ENCODE results near the gene PILRA.
"Not testable (repeated sequence)": the region's sequence is repeated elsewhere in the genome, so short reads cannot be mapped to it uniquely, and the experiment has no call there.

PILRA gene

DNA sequence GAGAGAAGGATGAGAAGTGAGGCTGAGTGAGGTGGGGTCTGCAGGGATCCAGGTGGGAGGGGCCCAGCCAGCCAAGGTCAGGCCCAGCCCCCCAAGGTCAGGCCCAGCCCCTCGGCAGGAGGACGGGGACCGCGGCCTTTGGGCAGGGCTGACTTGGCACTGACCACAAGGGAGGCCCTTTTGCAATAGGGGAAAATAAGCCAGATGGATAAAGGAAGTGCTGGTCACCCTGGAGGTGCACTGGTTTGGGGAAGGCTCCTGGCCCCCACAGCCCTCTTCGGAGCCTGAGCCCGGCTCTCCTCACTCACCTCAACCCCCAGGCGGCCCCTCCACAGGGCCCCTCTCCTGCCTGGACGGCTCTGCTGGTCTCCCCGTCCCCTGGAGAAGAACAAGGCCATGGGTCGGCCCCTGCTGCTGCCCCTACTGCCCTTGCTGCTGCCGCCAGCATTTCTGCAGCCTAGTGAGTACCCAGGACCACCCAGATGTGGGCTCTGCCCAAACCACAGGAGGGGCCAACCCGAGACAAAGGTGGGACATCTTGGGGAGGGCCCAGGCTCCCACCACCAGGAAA lies at the start of gene PILRA:
TSS of gene PILRA (plus strand) at position 227 of the 571 bp plus-strand sequence. CDS start at position 397, 170 bp downstream.
- DNase-seq = no peak

DNA sequence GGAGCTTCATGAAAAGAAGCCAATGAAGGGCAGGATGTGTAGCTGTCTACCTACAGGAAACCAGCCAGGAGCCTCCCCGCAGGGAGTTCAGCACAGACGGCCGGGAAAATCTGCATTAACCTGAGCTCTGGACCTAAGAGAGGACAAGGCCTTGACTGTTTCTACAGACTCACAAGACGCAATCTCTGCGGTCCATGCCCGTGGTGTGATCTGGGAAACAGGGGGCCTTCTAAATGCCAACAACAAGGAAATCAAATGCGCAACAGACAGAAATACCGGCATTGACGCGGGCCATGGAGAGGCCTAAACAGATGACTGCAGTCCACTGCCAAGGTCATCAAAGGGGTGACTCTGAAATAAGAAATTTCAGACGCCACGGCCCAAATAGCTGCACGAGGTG lies 49.1 kb upstream of the PILRA start:
- DNase-seq = not testable (repeated sequence)

DNA sequence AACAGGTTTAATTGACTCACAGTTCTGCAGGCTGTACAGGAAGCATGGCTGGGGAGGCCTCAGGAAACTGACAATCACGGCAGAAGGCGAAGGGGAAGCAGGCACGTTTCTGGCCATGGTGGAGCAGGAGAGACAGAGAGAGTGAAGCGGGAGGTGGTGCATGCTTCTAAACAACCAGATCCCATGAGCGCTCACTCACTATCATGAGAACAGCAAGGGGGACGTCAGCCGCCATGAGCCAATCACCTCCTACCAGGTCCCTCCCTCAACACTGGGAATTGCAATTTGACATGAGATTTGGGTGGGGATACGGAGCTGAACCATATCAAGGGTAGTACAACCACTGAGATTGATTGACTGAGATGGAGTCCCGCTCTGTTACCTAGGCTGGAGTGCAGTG lies 47.6 kb upstream of the PILRA start:
- not testable (repeated sequence) for DNase-seq

DNA sequence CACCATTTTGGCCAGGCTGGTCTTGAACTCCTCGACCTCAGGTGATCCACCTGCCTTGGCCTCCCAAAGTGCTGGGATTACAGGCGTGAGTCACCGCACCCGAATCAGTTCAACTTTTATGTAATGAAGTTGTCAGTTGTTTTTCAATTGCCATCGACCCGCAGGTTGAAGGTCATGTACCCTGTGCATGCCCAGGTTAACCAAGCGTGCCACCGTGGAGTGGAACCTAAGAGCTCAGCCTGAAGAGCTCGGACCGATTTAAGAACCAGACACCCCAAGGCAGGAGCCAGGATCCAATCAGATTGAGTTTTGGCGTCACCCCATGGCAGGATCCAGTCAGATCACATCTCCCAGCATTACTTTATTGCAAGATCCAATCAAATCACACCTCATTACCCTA lies 46.4 kb upstream of the PILRA start:
- DNase-seq = not testable (repeated sequence)

DNA sequence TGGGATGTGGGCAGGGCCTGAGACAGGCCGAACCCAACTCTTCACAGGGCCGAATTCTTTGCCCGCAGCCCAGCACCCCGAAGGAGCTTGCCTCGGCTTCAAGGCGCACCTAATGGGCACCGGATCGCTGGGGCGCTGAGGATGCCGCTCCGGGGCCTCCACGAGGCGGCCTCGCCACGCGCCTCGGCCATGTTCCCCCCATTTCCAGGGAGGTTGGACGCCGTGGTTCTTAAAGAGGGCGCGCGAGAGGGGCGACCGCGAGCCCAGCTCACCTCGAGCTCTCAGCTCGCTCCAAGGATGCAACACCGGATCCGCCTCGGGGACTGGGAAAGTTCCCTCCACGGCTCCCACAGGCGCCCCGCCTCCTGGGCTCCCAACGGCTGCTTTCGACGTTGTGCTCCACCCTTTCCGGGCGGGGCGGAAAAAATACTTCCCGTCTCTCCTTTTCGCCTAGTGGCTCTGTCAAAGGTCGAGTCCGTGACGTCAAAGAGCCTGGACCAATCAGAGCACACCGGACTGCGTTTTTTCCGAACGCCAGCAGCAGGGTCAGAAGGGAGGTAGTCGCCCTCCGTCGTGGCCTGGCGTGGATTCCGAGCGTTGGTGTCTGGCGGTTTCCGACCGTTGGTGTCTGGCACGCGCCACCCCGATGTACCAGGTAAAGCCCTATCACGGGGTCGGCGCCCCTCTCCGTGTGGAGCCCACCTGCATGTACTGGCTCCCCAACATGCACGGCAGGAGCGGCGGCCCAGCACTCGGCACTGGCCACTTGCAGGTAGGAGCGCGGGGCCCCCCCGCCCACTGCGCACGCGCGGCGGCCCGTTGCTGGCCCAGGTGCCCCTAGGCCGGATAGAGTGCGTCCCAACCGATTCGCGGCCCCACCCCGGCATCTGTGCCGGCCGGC lies 37.5 kb upstream of the PILRA start:
- DNase-seq = peak; percentile 94

DNA sequence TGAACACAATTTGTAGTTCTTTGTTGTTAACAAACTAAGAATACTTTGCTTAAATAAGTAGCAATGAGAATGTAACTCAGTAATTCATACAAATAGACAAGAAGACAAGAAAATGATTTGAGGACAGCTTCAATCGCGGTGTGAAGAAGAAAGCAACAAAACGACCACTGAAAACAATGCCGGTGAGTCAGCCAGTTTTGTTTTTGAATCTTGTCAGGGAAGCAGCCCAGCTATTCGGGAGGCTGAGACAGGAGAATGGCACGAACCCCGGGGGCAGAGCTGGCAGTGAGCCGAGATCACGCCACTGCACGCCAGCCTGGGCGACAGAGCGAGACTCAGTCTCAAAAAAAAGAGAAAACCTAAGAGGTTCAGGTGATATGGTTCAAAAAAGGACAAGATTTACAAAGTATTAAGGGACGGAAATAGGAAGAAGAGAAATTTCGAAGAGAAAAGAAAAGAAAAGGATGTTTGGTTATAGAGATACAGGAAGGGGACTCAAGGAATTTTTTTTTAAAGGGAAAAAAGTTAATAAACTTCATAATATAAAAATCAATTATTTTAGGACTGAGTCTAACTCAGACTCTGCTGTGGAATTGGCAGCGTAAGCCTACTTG lies 35.1 kb upstream of the PILRA start:
- DNase-seq = not testable (repeated sequence)

DNA sequence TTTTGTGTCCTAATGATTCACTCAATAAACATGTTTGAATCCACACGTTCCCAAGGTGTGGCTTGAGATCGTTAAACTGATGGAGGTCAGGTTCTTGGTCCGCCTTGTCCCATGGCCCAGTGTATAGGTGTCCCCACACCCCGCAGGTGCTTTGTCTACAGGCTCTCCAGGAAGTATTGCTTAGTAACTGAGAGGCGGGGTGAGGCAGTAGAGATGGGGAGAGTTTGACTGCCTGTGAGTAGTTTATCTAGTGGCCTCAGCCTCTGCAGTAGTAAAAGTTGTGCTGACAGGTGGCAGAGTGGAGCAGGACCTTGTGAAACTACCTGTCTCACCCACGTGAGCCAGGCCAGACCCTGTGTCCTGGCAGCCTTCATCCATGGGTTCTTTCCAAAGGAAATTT lies 32.0 kb upstream of the PILRA start:
- not testable (repeated sequence) for DNase-seq

DNA sequence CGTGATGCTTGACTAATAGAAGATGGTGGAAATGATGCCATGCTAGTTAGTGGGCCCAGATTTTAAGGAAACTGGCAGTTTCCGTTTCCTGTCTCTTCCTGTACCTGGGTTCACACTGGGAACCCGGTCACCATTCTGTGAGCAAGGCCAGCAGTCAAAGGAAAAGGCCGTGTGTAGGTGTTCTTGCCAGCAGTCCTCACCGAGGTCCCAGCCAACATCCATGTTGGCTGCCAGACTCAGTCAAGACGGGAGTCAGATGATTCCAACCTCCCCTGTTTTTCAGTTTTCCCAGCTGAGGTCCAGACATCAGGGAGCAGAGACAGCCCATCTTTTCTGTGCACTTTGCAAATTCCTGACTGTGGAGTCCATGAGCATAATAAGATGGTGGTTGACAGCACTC lies 30.5 kb upstream of the PILRA start:
- DNase-seq = no peak

DNA sequence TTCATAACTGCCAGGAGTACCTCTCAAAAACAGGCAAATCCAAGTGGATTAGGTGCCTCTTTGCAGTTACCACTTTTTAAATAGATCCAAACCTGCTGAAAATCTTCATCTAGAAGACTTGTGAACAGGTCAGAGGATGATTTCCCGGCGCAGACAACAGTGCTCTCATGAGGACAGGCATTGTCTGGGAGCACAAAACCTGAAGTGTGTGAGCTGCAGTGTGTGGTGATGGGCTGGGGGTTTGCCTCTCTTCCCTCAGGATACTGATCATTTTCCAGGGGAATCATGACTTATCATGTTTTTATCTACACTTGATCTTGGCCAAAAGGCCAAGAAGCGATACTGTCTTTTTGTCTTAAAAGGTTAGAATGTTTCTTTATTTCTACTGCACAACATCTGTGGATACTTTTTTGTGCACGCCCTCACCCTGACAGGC lies 29.1 kb upstream of the PILRA start:
- DNase-seq = not testable (repeated sequence)

DNA sequence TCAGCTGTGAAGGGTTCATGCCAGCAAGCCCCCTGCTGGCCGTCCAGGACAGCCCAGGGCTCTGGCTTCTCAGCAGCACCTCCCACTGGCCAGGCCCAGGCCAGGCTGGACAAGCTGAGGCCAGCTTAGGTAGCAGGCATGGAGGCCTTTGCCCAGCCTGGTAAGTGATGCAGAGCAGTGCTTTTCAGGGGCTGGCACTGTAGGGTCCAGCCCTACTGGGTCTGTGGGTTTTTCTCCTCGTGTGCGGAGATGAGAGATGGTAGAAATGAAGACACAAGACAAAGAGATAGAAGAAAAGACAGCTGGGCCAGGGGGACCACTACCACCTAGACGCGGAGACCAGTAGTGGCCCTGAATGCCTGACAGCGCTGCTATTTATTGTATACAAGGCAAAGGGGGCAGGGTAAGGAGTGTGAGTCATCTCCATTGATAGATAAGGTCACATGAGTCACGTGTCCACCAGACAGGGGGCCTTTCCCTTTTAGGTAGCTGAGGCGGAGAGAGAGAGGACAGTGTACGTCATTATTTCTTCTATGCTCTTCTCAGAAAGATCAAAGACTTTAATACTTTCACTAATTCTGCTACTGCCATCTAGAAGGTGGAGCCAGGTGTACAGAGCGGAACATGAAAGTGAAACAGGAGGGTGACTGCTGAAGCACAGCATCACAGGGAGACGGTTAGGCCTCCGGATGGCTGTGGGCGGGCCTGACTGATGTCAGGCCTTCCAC lies 28.6 kb upstream of the PILRA start:
- DNase-seq = not testable (repeated sequence)

DNA sequence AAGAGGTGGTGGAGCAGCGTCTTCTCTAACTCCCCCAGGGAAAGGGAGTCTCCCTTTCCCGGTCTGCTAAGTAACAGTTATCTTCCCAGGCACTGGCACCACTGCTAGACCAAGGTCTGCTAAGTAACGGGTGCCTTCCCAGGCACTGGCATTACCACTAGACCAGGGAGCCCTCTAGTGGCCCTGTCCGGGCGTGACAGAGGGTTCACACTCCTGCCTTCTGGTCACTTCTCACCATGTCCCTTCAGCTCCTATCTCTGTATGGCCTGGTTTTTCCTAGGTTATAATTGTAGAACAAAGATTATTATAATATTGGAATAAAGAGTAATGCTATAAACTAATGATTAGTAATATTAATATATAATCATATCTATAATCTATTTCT lies 28.0 kb upstream of the PILRA start:
- DNase-seq = peak; percentile 84

DNA sequence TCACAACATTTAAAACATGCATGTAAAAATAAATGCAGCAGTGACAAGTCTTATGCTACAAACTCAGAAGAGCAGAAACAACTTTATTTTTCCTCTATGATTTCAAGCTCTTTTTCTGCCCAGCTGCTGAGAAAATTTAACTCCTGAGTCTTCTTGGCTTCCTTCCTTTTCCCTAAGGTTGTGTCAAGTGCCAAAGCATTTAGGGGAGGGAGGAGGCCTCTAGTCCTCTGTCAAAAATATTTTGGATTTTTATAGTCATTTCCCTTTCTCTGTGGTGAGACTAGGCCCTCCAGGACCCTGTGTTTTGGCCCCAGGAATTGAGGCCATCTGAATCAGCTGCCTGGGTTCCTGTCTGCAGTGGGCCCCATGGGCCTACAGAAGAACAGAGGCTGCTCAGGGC lies 26.4 kb upstream of the PILRA start:
- no peak for DNase-seq

DNA sequence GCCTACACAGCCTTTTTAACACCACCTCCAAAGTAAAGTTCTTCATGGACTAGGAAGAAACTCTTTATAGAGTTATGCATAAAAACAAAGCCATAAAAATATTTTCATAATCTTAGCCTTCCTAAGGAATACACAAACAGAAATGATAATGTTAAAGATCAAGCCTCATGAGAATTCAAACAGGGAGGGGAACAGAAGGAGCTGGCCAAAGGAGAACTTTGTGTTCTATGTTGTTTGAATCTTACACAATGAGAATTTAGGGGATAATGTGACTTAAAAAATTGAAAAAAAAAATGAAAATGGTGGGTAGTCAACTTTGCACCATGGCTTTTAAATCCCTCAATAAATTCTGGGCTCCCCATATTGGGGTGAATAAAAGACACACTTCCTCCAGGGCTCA lies 24.5 kb upstream of the PILRA start:
- no peak for DNase-seq

DNA sequence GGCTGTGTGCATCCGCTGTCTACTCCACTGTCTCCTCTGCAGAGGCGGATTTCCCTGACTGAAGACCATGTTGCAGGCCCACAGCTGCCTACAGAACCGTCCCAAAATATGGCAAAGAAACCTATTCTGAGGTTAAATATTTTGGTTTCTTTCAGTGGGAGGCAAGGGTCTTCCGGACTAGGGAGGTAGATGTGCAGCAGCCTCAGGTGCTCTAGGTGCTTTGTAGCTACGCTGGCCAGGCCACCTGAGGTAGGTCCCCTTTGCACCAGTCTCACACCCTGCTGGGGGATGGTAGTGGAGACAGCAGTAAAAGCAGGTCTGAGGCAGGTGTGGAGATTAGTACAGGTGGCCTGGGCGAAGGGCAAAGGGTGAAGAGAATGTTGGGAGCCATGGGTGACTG lies 23.5 kb upstream of the PILRA start:
- DNase-seq = no peak

DNA sequence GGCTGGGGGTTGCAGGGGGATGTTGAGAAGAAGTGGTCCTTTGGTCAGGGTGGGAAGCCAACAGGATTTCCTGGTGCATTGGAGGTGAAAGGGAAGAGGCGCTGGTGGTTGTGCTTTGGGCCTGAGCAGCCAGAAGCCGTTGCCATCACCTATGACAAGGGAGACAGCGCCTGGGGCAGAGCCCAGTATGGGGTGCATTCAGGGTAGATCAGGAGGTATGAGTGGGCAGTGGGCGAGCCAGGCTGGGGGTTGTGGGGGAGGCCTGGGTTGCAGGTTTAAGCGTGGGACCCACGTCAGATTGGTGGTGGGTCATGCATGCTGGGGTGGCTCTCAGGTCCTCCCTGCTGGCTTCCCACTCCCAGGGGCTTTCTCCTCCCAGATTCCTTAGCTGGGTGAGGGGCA lies 21.6 kb upstream of the PILRA start:
- DNase-seq = no peak

DNA sequence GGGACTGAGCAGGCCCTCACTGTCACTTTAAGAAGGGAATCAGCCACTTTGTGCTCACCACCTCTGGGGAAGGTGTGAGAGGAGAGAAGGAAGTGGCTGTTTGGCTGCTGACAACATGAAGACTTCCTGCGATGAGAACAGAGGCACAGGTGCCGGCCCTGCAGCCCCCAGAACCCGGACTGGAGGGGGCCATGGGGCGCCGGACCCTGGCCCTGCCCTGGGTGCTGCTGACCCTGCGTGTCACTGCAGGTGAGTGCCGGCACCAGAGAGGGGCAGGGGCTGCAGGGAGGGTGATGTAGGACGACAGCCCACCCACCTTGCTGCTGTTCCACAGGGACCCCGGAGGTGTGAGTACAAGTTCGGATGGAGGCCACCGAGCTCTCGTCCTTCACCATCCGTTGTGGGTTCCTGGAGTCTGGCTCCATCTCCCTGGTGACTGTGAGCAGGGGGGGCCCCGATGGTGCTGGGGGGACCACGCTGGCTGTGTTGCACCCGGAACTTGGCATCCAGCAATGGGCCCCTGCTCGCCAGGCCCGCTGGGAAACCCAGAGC lies 21.0 kb upstream of the PILRA start:
- not testable (repeated sequence) for DNase-seq

DNA sequence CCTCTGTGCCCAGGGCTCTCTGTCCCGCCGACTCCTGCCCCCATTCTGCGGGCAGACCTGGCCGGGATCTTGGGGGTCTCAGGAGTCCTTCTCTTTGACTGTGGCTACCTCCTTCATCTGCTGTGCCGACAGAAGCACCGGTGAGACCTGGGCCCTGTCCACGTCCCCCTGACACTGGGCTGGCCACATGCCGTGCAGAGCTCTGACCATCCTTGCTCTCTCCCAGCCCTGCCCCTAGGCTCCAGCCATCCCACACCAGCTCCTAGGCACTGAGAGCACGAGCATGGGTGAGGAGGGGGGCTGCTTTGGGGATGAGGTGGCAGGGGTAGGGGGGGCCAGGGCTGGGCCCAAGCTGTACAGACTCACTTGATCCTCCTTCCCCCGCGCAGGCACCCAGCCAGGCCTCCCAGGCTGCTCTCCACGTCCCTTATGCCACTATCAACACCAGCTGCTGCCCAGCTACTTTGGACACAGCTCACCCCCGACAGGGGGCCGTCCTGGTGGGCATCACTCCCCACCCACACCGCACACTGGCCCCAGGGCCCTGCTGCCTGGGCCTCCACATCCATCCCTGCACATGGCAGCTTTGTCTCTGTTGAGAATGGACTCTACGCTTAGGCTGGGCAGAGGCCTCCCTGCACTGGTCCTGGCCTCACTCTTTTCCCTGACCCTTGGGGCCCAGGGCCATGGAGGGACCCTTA lies 20.2 kb upstream of the PILRA start:
- DNase-seq = no peak

DNA sequence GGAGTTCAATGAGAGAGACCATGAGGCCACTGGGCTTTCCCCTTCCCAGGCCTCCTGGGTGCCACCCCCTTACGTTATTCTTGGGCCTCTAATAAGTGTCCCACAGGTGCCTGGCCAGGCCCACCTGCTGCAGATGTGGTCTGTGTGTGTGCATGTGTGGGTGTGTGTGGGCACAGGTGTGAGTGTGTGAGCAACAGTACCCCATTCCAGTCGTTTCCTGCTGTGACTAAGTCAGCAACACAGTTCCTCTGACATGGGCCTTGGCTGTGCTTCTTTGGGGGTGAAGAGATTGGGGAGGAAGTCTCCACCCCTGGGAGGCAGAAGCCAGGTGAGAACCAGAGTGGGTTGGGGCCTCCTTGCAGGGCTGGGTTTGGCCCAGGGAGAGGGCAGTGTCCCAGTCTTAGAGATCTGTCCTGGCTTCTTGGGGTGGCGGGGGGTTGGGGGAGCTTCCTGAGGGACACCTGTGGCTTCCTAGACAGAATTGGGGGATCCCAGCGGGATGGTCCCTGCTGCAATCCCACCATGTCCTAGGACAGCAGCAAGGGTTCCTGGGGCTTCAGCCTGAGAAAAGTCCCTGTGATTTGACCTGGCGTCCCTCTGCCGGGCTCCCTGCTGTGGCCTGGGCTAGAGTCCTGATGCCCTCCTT lies 19.5 kb upstream of the PILRA start:
- DNase-seq = no peak

DNA sequence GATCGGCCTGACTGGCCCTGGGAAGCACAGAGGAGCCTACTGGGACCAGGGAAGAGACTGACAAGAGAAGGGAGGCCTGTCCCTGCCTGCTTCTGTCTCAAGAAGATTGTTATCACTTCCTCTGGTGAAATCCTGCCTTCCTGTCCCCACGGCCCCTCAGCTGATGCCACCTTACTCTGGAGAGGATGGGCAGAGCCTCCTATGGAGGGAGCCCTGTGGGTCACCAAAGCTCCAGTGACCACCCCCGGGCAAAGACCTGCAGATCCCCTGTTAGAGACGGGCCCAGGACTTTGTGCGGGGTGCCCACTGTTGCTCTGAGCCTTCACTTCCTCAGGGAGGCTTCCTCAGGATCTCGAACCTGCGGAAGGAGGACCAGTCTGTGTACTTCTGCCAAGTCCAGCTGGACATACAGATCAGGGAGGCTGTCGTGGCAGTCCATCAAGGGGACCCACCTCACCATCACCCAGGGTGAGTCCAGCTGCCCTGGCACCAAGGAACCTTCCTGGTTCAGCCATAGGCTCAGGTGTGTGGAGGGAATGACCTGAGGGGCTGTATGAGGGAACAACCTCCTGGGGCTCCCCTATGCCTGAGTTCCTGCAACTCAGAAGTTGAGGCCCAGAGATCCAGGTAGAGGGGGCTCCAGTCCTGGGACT lies 16.7 kb upstream of the PILRA start:
- DNase-seq = no peak

DNA sequence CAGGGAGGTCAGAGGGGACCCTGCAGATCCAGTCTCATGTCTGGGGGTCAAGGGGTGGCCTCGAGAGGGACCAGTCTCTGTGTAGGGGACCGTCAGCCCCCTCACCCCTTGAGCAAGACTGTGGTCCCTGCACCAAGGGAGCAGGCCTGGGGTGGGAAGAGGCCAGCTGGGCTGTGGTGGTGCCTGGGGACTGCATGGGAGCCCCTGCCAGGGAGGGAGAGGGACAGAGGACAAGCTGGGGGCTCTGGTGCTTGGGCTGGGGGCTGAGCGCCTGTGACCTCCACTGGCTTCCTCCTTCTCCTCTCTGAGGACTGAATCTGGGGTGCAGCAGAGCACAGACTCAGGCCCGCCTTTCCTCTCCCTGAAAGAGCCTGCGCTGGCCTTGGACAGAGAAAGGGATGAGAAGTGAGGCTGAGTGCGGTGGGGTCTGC lies 16.1 kb upstream of the PILRA start:
- DNase-seq = no peak
